Upper lobe of left lung (tissue), 4 donors: ENCODE measurements around the gene RAF1.

Experiments used
- CTCF ChIP-seq, 6 experiments: fragments of 450-650 bp in 4 of 6; fragments of 200-600 bp in 2 of 6; sonication (generic) in 2 of 6; IDR thresholded peaks; one replicate each; pipeline ENCODE4 v1.5.1; 2016 to 2019; ENCODE audit warnings: antibody characterized with exemption in 6 of 6
- POLR2AphosphoS5 ChIP-seq, 2 donors: sonication (generic); formaldehyde crosslinking; IDR thresholded peaks; one replicate each; pipeline ENCODE4 v1.5.1; 2017; ENCODE audit warnings: antibody characterized with exemption in 2 of 2

- TF ChIP-seq CTCF (IDR thresholded peaks at IDR 0.05) (no peak), POLR2AphosphoS5 (IDR thresholded peaks at IDR 0.05) (no peak)
Observed at GRCh38 chr3:12608376-12608775, 55.5 kb downstream of the RAF1 start.
